SJCRH30 (cell line): ENCODE results near the gene ZNF224. TPM values are rescaled to one million over a fixed set of nuclear protein-coding genes. Genes with fewer than 3 reads are reported as not detected.

Experiments used
- DNase-seq, 2 experiments: peaks; one replicate each; pipeline ENCODE4 v3.0.0-alpha.2; 2015 to 2020
- H3K27ac ChIP-seq: fragments of 250-450 bp; sonication (Bioruptor Pico); 2 replicates; pipeline ENCODE4 v1.5.1; 2020; ENCODE audit warnings: mild to moderate bottlenecking, moderate library complexity
- H3K27me3 ChIP-seq: fragments of 250-450 bp; sonication (Bioruptor Pico); 2 replicates; pipeline ENCODE4 v1.5.1; 2020; ENCODE audit warnings: mild to moderate bottlenecking, moderate library complexity
- H3K36me3 ChIP-seq: fragments of 250-450 bp; sonication (Bioruptor Pico); 2 replicates; pipeline ENCODE4 v1.5.1; 2020; ENCODE audit warnings: mild to moderate bottlenecking, moderate library complexity
- H3K4me1 ChIP-seq: fragments of 250-450 bp; sonication (Bioruptor Pico); 2 replicates; pipeline ENCODE4 v1.5.1; 2020; ENCODE audit warnings: mild to moderate bottlenecking, moderate library complexity
- H3K4me3 ChIP-seq: fragments of 250-450 bp; sonication (Bioruptor Pico); 2 replicates; pipeline ENCODE4 v1.5.1; 2020; ENCODE audit warnings: mild to moderate bottlenecking, moderate library complexity
- H3K9me3 ChIP-seq: fragments of 250-450 bp; sonication (Bioruptor Pico); replicated peaks from 2 replicates; pipeline ENCODE4 v1.5.1; 2020; ENCODE audit warnings: mild to moderate bottlenecking, moderate library complexity
- total RNA-seq: library from RNA; depleted of rRNA; stranded (reverse); fragments of >200 nt; shearing (Covaris generic); gene quantifications from 2 replicates; pipeline ENCODE4 v1.2.3, GENCODE V29; 2014; rRNA removed

The ZNF224 gene
- total RNA-seq, result 18.1 and 26.3 TPM in 2 replicates

DNA sequence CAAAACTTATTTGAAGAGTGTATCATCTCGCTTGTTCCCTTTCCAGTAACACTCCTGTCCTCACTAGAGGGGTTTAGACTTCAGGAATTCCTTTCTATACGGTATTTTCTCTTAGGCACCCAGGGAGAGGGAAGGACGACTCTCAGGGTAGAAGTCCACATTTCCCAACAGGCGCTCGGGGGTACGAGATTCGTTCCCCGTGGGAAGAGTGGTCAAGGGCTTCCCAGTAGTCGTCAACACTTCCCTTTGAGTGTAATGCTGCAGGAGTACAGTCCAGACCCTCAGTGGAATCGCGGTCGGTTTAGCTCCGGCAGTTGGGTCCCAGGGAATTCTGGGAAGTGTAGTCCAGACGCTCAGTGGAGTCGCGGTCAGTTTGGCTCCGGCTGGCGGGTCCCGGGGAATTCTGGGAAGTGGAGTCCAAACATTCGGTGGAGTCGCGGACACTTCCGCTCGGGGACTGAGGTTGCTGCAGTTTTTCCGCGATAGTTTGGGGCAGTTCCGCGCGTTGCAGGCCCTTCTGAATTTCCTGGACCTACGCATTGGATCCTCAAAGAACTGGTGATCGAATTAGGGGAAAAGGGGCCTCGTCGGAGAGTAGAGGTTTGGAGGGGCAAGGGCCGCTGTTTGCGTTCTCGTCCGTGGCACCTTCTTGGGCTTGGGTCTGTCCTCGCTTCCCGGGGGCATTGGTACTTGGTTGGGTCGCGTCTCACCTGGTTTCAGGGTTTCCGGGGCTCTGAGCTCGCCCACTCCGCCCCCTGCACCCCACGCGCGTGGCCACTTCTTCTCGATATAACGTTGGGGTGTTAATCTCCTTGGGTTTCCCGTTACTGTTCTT, at the start of gene ZNF224:
Gene ZNF224, plus strand, starts transcription at position 431 of the 835 bp plus-strand sequence. CDS start 3,513 bp downstream, outside the sequence.
- peaks cover 11% of the 10 kb centered on the region for H3K36me3 ChIP-seq
- no peaks in the 10 kb centered on the region for H3K9me3 ChIP-seq
- H3K27ac ChIP-seq, result peak within 1 kb of the TSS; percentile 17; the same call in 1 of the 2 replicates
- H3K27me3 ChIP-seq, result no peaks in the 10 kb centered on the region
- peak within 1 kb of the TSS; percentile 75 for H3K4me3 ChIP-seq
- DNase-seq, result peak; percentile 93 to 96
- no peaks in the 10 kb centered on the region for H3K4me1 ChIP-seq

DNA sequence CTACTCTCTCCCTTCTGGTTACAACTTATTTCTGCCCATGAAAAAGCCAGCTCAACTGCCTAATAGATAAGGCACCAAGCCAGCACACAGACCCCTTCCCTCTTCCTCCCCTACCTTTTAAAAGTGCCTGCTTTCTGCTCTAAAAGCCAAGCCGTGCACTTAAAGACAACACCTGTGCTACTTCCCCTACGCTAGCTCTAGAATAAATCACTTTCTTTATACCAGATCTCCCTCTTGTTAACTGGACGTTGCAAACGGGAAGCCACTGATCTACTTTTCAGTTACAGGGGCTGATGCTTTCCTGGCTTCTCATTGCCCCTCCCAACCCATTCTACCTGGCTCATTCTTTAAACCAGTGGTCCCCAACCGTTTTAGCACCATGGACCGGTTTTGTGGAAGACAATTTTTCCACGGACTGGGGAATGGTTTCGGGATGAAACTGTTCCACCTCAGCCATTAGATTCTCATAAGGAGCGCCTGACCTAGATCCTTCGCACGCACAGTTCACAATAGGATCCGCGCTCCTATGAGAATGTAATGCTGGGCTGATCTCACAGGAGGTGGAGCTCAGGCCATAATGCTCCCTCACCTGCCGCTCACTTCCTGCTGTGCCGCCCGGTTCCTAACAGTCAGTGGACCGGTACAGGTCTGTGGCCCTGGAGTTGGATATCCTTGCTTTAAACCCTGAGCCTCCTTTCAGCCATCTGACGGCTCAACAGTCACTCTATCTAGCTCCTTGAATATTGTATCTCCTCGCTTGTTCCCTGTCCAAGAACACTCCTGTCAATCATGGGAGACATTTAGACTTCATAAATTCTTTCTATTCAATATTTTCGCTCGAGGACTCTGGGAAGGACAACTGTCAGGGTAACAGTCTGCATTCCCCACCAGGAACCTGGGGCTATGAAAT, 43.2 kb upstream of the ZNF224 start:
- DNase-seq, result no peak
- Histone ChIP-seq H3K4me3 (peak overlapping the region; percentile 72), H3K36me3 (peaks cover 9% of the 10 kb centered on the region), H3K4me1 (no peaks in the 10 kb centered on the region), H3K9me3 (peaks cover 8% of the 10 kb centered on the region; the same call in 1 of the 2 replicates), H3K27ac (no peak overlapping the region), H3K27me3 (no peaks in the 10 kb centered on the region)

DNA sequence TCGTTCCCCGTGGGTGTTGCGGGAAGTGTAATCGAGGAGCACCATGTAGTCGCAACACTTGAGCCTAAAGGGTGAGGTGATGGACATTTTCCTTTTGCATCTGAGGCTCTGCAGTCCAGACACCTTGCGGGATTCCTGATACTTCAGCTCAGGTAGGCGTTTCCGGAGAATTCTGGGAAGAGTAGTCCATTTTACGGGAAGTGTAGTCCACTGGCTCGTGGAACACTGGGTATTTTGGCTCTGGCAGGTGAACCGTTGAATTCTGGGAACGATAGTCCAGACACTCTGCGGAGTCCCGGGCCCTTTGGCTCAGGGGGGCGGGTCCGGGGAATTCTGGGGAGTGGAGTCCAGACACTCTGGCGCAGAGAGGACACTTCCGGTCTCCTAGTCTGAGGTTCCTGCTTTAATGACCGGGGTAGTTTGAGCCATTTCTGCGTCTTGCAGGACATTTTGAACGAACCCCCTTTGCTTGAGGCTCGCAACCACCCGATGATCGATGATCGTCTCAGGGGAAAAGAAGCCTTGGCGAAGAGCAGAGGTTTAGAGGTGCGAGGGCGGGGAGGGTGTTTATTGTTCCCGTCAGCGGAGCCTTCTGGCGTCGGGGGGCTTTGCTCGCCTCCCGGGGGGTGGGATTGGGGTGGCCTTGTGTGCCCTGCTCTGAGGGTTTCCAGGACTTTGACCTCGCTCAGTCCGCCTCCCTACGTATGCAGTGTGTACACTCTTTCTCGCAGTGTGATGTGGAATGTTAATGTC, 42.3 kb upstream of the ZNF224 start, which contains the start of gene ZNF223:
Gene ZNF223, plus strand, starts transcription at position 387 of the 753 bp plus-strand sequence. CDS start 3,141 bp downstream, outside the sequence.
- Histone ChIP-seq H3K36me3 (peaks cover 11% of the 10 kb centered on the region), H3K4me1 (no peaks in the 10 kb centered on the region), H3K27ac (peak within 1 kb of the TSS; percentile 40; the same call in 1 of the 2 replicates), H3K4me3 (peak within 1 kb of the TSS; percentile 72), H3K27me3 (no peaks in the 10 kb centered on the region), H3K9me3 (peaks cover 8% of the 10 kb centered on the region; the same call in 1 of the 2 replicates)
- DNase-seq, result peak; percentile 94 to 96

DNA sequence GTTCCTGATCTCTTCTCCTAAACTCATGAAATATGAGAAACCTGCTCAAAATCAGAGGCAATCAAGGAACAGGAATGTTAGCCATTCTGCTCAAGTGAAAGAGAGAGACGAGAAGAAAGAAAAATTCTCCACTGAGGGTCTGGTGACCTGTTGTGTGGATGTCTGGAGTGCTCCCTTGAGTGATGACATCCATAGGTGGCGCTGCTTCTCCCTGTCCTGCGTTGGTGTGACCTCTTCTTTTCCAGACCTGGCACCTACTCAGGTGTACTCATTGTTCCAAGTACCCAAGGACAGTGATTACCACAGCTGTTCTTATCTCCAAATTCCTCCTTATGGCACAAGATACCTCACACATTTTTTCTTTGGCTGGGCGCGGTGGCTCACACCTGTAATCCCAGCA, 38.3 kb upstream of the ZNF224 start:
- Histone ChIP-seq H3K9me3 (0 out of 2 replicates have a peak, but pooled peaks cover 3% of the 10 kb centered on the region), H3K4me3 (no peak overlapping the region), H3K27ac (no peak overlapping the region), H3K36me3 (peaks cover 14% of the 10 kb centered on the region), H3K4me1 (no peaks in the 10 kb centered on the region), H3K27me3 (no peaks in the 10 kb centered on the region)
- no peak for DNase-seq

DNA sequence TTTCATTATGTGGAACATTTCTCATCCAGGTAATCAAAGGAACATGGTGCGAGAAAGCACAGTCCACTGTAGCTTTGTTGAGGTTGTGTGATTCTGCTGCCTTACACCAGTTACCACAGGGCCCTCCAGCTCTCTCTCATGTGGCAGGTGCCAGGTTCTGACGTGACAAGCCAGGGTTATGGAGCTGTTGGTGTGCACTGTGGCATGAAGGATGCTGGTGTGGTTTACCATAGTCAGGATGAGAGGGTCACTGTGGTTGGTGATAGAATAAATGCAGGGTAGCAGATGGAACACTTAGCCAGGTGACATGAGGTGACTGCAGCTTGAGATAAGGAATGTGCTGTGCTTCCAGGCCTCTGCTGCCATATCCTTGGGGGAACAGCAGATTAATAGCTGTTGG, 34.9 kb upstream of the ZNF224 start:
- H3K4me3 ChIP-seq, result no peak overlapping the region
- H3K27ac ChIP-seq, result no peak overlapping the region
- H3K4me1 ChIP-seq, result no peaks in the 10 kb centered on the region
- H3K27me3 ChIP-seq, result no peaks in the 10 kb centered on the region
- H3K9me3 ChIP-seq, result 0 out of 2 replicates have a peak, but pooled peaks cover 3% of the 10 kb centered on the region
- peaks cover 20% of the 10 kb centered on the region for H3K36me3 ChIP-seq
- no peak for DNase-seq

DNA sequence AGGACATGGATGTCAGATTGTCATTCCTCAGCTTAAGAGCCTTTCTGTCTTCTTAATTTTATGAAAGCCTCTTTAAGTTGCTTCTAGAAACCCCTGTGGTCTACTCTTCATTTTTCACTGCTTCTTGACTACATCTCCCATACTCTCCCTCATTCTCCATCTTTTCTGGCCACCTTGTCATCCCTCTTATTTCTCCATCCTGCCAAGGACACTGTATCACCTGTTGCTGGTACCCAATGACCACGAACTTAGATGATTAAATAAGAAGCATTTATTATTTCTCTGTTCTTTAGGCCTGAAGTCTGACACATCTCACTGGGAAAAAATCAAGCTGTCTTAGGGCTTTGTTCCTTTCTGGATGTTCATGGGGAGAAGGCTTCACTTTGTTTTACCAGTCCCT, 33.1 kb upstream of the ZNF224 start:
- Histone ChIP-seq H3K27me3 (no peaks in the 10 kb centered on the region), H3K4me3 (no peak overlapping the region), H3K9me3 (peaks cover 7% of the 10 kb centered on the region; the same call in 1 of the 2 replicates), H3K4me1 (no peaks in the 10 kb centered on the region), H3K27ac (no peak overlapping the region), H3K36me3 (peaks cover 23% of the 10 kb centered on the region)
- DNase-seq, result no peak

DNA sequence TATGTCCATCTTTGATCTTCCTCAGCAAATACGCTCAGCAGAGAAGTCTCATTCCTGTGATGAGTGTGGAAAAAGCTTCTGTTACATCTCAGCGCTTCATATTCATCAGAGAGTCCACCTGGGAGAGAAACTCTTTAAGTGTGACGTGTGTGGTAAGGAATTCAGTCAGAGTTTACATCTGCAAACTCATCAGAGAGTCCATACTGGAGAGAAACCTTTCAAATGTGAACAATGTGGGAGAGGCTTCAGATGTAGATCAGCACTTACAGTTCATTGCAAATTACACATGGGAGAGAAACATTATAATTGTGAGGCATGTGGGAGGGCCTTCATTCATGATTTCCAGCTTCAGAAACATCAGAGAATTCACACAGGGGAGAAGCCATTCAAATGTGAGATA, 27.9 kb upstream of the ZNF224 start:
- Histone ChIP-seq H3K4me3 (no peak overlapping the region), H3K27me3 (no peaks in the 10 kb centered on the region), H3K36me3 (peaks cover 36% of the 10 kb centered on the region), H3K4me1 (no peaks in the 10 kb centered on the region), H3K9me3 (peaks cover 13% of the 10 kb centered on the region), H3K27ac (no peak overlapping the region)
- DNase-seq, result no peak

DNA sequence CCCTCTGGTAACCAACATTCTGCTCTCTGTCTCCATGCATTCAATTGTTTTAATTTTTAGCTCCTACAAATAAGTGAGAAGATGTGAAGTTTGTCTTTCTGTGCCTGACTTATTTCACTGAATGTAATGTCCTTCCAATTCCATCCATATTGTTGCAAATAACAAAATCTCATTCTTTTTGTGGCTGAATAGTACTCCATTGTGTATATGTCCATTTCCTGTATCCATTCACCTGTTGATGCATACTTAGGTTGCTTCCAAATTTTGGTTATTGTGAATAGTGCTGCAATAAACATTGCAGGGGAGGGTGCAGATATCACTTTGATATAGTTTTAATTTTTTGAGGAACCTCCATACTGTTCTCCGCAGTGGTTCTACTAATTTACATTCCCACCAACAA, 24.7 kb upstream of the ZNF224 start:
- DNase-seq, result no peak
- H3K9me3 ChIP-seq, result peaks cover 13% of the 10 kb centered on the region
- no peak overlapping the region for H3K27ac ChIP-seq
- peaks cover 29% of the 10 kb centered on the region for H3K36me3 ChIP-seq
- H3K27me3 ChIP-seq, result no peaks in the 10 kb centered on the region
- no peak overlapping the region for H3K4me3 ChIP-seq
- H3K4me1 ChIP-seq, result no peaks in the 10 kb centered on the region

DNA sequence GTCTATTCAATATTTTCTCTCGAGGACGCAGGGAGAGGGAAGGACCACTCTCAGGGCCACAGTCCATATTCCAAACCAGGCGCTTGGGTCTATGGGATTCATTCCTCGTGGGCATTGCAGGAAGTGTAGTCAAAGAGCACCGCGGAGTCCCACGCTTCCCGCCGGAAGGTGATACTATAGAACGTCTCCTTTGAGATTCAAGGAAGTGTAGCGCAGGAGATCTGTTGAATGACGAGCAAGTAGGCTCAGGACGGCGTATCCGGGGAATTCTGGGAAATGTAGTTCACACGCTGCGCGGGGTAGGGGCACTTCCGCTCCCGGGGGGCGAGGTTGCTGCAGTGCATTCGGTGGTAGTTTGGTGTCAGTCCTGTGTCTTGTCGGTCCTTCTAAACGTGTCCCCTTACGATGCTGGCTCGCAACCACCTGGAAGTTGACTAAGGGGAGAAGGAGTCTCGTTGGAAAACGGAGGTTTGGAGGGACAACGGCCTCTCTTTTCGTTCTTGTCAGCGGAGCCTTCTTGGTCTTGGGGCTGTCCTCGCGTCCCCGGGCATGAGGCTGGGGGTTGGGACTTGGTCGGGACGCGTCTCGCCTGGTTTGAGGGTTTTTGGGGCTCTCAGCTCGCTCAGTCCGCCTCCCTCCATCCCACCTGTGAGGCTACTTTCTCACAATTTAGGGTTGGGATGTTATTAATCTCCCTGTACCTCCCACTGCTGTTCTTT, 22.2 kb upstream of the ZNF224 start, which contains the start of gene ZNF284:
Gene ZNF284, plus strand, starts transcription at position 336 of the 719 bp plus-strand sequence. CDS start 4,231 bp downstream, outside the sequence.
- H3K27me3 ChIP-seq, result no peaks in the 10 kb centered on the region
- H3K4me3 ChIP-seq, result peak within 1 kb of the TSS; percentile 67
- H3K36me3 ChIP-seq, result peaks cover 10% of the 10 kb centered on the region; the same call in 1 of the 2 replicates
- H3K4me1 ChIP-seq, result no peaks in the 10 kb centered on the region
- H3K27ac ChIP-seq, result peak within 1 kb of the TSS; percentile 49
- DNase-seq, result peak; percentile 91 to 95
- no peaks in the 10 kb centered on the region; the same call in 1 of the 2 replicates for H3K9me3 ChIP-seq

DNA sequence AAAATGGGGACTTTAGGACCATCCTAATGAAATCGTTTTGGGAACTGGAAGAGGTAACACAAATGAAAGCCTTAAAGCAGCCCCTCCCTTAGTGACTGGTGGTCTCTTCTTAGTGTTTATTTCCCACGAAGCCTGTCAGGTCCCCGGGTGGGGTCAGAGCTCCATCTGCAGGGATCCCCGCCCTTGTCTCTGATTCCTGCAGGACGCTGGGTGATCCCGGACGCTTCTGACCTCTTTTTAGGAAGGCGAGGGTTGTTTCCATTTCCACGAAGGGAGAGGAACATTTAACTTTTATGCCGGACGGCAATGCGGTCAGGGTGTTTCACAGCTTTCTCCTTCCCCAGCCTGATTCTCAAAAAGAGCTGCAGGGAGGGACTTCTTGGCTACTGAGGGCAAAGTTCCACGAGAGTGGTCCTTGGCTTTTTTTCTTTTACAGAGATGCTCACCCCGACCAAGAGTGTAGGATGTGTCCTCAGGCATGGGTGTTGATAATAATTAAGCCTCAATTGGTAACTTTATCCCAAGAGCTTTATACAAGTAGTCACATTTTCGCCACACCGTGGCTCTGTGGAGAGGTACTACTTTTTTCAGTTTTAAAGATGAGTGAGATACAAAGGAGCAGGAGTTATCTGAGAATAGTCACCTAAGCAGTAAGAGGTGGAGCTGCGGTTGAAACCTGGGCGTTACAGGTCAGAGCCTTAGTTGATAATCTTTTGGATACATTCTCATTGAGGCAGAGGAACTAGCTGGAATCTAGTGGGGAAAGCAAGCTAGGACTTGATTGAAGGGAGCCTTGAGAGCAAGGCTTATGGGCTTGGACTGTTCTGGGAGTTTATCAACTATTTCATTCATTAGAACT, 21.4 kb upstream of the ZNF224 start:
- no peaks in the 10 kb centered on the region; the same call in 1 of the 2 replicates for H3K9me3 ChIP-seq
- H3K4me1 ChIP-seq, result no peaks in the 10 kb centered on the region
- H3K4me3 ChIP-seq, result peak overlapping the region; percentile 67
- H3K27ac ChIP-seq, result no peak overlapping the region; the same call in 1 of the 2 replicates
- H3K27me3 ChIP-seq, result no peaks in the 10 kb centered on the region
- peak; percentile 5 to 41 for DNase-seq
- peaks cover 3% of the 10 kb centered on the region; the same call in 1 of the 2 replicates for H3K36me3 ChIP-seq

DNA sequence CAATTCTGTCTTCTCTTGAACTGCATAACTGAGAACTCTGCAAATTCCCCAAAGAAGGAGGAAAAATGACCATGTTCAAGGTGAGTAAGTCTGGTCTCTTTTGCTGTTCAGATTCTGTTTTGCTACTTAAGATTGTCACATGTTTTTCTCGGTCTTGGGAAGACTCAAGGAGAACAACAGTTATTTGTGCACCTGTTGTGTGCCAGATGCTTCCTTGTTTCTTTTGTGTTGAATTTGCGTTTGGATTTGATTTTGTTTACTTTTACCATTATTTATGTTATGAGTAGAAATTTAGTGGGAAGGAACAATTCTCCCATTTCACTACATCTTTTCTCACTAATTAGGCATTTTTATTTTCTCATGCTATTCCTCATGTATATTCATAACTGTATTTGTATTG, 17.8 kb upstream of the ZNF224 start:
- Histone ChIP-seq H3K9me3 (no peaks in the 10 kb centered on the region), H3K36me3 (no peaks in the 10 kb centered on the region; the same call in 1 of the 2 replicates), H3K4me3 (no peak overlapping the region), H3K4me1 (no peaks in the 10 kb centered on the region), H3K27ac (no peak overlapping the region), H3K27me3 (no peaks in the 10 kb centered on the region)
- no peak for DNase-seq

DNA sequence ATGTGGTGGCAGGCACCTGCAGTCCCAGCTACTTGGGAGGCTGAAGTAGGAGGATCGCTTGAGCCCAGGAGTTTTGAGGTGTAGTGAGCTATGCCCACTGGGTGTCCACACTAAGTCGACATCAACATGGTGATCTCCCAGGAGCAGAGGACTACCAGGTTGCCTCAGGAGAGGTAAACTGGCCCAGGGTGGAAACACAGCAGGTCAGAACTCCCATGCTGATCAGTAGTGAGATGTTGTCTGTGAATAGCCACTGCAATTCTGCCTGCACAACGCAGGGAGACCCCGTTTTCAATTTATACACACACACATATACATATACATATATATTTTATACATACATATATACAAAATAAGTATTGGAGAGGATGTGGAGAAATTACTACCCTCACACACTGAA, 2.1 kb upstream of the ZNF224 start:
- Histone ChIP-seq H3K4me3 (no peak overlapping the region), H3K4me1 (no peaks in the 10 kb centered on the region), H3K27ac (no peak overlapping the region), H3K27me3 (no peaks in the 10 kb centered on the region), H3K9me3 (no peaks in the 10 kb centered on the region), H3K36me3 (peaks cover 4% of the 10 kb centered on the region; the same call in 1 of the 2 replicates)
- no peak for DNase-seq
